ENCODE results near the gene PRUNE2.

The PRUNE2 gene

GRCh38 chr9:76690246-76690972 is 215.5 kb downstream of the PRUNE2 start:
- no peaks in the 10 kb centered on the region for H3K36me3 ChIP-seq
- H3K4me3 ChIP-seq (ENCODE audit: low read depth, low read length): no peak overlapping the region
- no peaks in the 10 kb centered on the region for H3K9me3 ChIP-seq
- H3K4me1 ChIP-seq: peaks cover 6% of the 10 kb centered on the region
- H3K27me3 ChIP-seq: no peaks in the 10 kb centered on the region
- no peak for DNase-seq
- TF ChIP-seq, protein P1, sequence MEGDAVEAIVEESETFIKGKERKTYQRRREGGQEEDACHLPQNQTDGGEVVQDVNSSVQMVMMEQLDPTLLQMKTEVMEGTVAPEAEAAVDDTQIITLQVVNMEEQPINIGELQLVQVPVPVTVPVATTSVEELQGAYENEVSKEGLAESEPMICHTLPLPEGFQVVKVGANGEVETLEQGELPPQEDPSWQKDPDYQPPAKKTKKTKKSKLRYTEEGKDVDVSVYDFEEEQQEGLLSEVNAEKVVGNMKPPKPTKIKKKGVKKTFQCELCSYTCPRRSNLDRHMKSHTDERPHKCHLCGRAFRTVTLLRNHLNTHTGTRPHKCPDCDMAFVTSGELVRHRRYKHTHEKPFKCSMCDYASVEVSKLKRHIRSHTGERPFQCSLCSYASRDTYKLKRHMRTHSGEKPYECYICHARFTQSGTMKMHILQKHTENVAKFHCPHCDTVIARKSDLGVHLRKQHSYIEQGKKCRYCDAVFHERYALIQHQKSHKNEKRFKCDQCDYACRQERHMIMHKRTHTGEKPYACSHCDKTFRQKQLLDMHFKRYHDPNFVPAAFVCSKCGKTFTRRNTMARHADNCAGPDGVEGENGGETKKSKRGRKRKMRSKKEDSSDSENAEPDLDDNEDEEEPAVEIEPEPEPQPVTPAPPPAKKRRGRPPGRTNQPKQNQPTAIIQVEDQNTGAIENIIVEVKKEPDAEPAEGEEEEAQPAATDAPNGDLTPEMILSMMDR (IDR thresholded peaks at IDR 0.05; ENCODE audit: low read depth, low read length): no peak

DNA sequence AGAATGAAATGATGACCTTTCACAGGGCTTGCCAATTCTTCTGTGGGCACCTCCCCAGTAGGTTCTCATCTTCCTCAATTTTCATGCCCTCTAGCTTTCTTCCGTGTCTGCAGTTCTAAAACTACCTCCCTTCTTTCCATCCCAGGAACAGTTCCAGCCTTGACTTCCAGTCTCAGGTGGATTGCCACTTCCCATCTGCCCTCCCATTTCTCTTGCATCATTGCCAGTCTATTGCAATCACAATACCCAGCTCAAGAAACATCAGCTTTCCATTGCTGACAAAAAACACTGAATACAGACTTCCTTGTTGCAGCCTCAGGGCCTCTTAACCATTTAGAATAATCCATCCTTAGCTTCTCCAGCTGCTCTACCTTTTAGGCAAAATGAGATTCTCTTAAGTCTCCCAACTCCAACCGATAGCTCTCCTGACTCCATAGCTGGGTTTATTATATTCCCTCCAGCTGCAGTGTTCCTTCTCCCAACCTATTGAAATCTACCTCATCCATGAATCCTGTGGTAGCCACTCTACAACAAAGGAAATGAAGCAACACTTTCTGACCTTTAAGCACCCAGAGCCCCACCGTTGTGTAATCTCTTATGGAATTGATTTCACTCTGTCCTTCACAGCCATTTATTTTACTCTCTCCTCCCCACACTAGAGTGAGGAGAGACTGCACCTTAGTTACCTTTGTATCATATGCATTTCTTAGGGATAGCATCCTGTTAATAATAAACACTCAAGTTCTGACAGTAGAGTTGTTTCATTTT is 217.3 kb downstream of the PRUNE2 start:
- H3K4me1 ChIP-seq: peaks cover 6% of the 10 kb centered on the region
- no peaks in the 10 kb centered on the region for H3K27me3 ChIP-seq
- H3K36me3 ChIP-seq: no peaks in the 10 kb centered on the region
- H3K9me3 ChIP-seq: no peaks in the 10 kb centered on the region
- H3K4me3 ChIP-seq (ENCODE audit: low read depth, low read length): no peak overlapping the region
- DNase-seq: no peak
- TF ChIP-seq, protein P1 (IDR thresholded peaks at IDR 0.05; ENCODE audit: low read depth, low read length): no peak

GRCh38 chr9:76687861-76688391 is 218.0 kb downstream of the PRUNE2 start:
- H3K27me3 ChIP-seq: no peaks in the 10 kb centered on the region

DNA sequence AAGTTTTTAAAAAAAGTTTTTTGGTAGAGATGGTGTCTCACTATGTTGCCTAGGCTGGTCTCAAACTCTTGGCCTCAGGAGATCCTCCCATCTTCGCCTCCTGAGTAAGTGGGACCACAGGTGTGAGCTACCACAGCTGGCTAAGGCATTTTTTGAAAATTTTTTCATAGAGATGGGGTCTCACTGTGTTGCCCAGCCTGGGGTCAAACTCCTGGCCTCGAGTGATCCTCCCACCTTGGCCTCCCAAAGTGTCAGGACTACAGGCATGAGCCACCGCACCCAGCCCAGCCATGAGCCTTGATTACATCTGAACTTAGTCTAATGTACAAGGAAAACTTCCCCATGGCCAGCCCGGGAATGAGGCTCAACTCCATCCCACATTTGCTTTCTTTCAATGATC is 219.2 kb downstream of the PRUNE2 start:
- Histone ChIP-seq H3K9me3 (no peaks in the 10 kb centered on the region), H3K36me3 (no peaks in the 10 kb centered on the region), H3K4me3 (ENCODE audit: low read depth, low read length) (no peak overlapping the region), H3K4me1 (no peaks in the 10 kb centered on the region), H3K27me3 (no peaks in the 10 kb centered on the region)
- DNase-seq: no peak
- TF ChIP-seq, protein P1 (IDR thresholded peaks at IDR 0.05; ENCODE audit: low read depth, low read length): no peak

More at GRCh38 chr9:76687861-76688391, 218.0 kb downstream of the PRUNE2 start:
- TF ChIP-seq, protein P1 (IDR thresholded peaks at IDR 0.05; ENCODE audit: low read depth, low read length): no peak
- no peaks in the 10 kb centered on the region for H3K9me3 ChIP-seq
- H3K36me3 ChIP-seq: no peaks in the 10 kb centered on the region
- DNase-seq: no peak
- H3K4me1 ChIP-seq: peaks cover 6% of the 10 kb centered on the region
- no peak overlapping the region for H3K4me3 ChIP-seq (ENCODE audit: low read depth, low read length)

DNA sequence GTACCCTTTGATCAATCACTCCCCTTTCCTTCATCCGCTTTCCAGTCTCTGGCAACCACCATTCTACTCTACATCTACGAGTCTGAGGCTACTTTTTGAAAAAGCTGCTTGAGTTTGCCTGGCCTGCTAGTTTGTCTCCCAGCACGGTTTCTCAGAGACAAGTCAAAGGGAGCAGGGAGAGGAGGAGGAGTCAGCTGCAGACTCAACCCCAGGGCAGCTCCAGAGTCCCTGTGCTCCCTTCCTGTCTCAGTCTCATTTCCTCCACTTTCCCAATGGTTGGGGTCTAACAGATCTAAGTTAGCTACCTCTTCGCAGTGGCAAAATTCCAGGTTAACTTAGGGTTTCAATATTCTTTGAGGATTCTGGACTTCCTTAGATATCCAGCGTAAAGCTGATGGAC is 221.7 kb downstream of the PRUNE2 start:
- H3K36me3 ChIP-seq: no peaks in the 10 kb centered on the region
- H3K9me3 ChIP-seq: no peaks in the 10 kb centered on the region
- H3K4me3 ChIP-seq (ENCODE audit: low read depth, low read length): no peak overlapping the region
- TF ChIP-seq, protein P1 (IDR thresholded peaks at IDR 0.05; ENCODE audit: low read depth, low read length): no peak
- DNase-seq: no peak
- H3K27me3 ChIP-seq: no peaks in the 10 kb centered on the region
- no peaks in the 10 kb centered on the region for H3K4me1 ChIP-seq

- H3K36me3 ChIP-seq: no peaks in the 10 kb centered on the region
- TF ChIP-seq, protein P1 (IDR thresholded peaks at IDR 0.05; ENCODE audit: low read depth, low read length): no peak
- no peak for DNase-seq
- H3K27me3 ChIP-seq: no peaks in the 10 kb centered on the region
- H3K9me3 ChIP-seq: no peaks in the 10 kb centered on the region
- H3K4me3 ChIP-seq (ENCODE audit: low read depth, low read length): no peak overlapping the region
- no peaks in the 10 kb centered on the region for H3K4me1 ChIP-seq
Measured at GRCh38 chr9:76681556-76681955, 224.4 kb downstream of the PRUNE2 start.

Measured in BE2C (cell line).